NCI-H128 (cell line): ENCODE measurements around the gene GRID1.
"Not testable (repeated sequence)": the region's sequence is repeated elsewhere in the genome, so short reads cannot be mapped to it uniquely, and the experiment has no call there.

Experiments used
- DNase-seq: peaks from one replicate; lab custom pipeline; 2025; ENCODE audit not compliant: unreplicated experiment; lab: John Stamatoyannopoulos, UW

The GRID1 gene

DNA sequence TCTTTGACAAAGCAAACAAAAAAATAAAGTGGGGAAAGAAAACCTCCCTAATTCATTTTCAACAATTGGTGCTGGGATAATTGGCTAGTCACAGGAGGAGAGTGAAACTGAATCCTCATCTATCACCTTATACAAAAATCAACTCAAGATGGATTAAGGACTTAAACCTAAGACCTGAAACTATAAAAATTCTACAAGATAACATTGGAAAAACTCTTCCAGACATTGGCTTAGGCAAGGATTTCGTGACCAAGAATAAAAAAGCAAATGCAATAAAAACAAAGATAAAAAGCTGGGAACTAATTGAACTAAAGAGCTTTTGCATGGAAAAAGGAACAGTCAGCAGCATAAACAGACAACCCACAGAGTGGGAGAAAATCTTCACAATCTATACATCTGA is 271.5 kb downstream of the GRID1 start:
- not testable (repeated sequence) for DNase-seq

DNA sequence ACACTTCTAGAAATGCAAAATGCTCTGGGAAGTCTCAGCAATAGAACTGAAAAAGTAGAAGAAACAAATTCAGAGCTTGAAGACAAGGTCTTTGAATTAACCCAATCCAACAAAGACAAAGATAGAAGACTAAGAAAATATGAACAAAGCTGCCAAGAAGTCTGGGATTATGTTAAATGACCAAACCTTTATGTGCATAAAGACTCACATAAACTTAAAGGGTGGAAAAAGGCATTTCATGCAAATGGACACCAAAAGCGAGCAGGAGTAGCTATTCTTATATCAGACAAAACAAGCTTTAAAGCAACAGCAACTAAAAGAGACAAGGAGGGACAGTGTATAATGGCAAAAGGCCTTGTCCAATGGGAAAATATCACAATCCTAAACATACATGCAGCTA is 274.3 kb downstream of the GRID1 start:
- DNase-seq = not testable (repeated sequence)

DNA sequence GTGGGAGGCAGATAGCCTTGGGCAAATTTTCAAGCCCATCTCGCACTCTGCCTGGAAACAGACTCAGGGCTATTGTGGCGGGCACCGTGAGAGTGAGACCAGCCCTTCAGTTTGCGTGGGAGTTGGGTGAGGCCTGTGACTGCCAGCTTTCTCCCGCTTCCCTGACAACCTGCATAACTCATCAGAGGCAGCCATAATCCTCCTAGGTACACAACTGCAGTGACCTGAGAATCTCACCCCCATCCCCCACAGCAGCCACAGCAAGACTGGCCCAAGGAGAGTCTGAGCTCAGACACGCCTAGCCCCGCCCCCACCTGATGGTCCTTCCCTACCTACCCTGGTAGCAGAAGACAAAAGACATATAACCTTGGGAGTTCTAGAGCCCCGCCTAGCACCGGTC is 275.4 kb downstream of the GRID1 start:
- no peak for DNase-seq

DNA sequence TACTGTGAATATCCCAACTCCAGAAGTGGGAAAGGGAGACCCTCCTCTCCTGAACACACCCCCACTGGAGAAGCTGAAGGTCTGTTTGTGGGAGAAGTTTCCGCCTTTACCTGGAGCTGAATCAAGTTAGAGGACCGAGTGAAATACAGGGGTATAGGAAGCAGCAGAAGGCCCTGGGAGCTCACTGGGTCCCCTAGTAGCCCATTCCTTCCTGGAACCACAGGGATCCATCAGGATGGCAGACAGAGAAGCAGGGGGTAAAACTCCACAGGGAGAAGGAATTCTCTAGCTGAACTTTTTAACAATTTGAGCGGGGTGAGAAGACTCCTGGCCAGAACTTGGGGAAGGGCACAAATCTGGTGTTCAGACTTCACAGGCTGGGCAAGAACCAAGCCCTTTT is 275.8 kb downstream of the GRID1 start:
- DNase-seq = no peak

DNA sequence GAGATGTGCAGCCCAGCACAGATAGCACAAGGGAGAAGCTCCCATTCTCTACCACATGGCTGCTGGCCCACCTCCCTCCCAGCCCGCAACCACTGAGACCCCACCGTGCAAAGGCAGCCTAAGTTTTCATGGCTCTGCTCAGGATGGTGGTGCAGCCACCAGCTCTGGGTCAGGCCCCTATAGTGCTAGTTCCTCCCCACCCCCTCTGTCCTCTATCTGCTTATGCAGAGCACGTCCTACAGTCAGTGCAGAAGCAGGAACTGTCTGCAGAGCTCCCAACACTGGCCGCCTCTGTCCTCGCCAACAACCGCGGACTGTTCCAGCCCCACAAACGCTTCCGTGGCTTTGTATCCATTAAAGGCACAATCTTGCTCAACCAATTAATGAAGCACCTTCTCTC is 278.9 kb downstream of the GRID1 start:
- no peak for DNase-seq

DNA sequence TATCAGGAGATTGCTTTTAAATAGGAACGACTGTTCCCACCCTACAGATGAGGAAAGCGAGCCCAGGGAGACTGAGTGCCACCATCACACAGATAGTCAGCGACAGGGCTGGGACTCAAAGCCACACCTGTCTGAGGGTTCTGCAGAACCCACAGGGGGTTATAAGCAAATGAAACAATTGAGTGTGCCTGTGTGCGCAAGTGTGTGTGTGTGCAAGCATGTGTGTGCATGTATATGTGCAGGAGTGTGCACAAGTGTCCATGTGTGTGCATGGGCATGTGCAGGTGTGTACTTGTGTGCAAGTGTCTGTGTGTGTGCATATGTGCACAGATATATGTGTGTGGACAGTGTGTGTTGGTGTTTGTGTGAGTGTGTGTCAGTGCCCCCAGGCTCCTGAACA is 280.2 kb downstream of the GRID1 start:
- DNase-seq = no peak

DNA sequence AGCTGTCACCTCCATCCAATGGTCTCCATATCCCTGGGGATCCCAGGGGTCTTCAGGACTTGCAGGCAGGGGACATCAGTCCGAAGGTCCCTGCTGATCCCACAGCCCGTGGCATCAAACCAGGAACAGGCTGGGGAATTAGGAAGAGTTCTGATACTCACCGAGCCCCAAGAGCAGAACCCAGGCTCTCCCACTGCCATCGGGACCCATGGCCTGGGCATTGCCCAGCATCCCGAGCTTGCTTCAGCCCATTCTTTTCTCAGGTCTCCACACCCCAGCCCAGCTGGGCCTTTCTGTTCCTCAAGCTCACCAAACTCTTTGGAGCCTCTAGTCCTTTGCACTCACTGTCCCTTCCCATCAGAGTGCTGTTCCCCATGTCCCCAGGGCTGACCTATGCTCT is 280.9 kb downstream of the GRID1 start:
- DNase-seq = no peak

DNA sequence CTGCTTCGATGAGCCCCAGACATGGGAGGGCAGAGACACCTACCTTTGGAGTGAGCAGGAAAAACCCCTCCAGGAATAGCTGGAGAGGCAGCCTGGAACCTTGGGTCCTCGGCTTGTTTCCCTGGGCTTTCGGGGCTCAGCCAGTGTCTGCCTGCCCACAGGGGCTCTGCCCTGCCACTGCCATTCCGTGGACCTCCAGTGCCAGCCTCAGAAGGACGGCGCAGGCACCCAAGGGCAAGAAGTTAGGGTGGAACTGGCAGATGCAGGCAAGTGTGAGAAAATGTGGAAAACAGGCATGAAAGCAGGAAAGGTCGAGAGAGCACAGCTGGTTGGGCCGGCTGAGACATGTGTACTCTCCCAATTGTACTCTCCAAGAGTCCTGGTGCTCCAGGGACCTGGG is 281.5 kb downstream of the GRID1 start:
- no peak for DNase-seq

DNA sequence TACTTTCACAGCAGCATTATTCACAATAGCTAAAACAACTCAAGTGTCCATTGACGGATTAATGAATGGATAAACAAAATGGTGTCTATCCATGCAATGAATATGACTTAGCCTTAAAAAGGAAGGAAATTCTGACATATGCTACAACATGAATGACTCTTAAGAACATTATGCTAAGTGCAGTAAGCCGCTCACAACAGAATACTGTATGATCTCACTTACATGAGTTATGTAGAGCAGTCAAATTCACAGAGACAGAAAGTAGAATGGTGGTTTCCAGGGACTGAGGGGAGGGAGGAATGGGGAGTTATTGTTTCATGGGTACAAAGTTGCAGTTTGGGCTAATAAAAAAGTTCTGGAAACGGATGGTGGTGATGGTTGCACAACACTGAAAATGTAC is 282.0 kb downstream of the GRID1 start:
- DNase-seq = no peak

DNA sequence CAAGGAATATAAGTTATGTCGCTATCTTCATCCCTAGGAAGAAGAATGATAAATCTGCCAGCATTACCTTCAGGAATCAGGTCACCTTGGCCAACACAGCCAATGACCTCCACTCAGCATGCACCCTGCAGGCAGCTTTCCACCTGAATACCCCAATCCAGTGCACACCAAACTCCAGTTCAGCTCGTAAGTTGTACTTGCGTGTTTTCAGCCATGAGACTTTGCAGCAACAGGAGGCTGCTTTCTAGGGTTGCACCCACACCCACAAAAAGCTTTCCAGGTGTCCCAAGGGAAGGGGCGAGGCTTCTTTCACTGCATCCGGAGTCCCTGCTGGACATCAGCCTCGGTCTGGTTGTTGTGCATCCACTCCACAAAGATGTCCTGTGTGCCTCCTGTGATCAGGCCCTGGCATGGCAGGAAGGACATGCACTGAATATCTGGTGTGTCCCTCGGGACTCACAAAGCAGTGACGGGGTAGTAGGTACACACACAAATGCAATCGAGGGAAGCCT is 282.9 kb downstream of the GRID1 start:
- DNase-seq = no peak

DNA sequence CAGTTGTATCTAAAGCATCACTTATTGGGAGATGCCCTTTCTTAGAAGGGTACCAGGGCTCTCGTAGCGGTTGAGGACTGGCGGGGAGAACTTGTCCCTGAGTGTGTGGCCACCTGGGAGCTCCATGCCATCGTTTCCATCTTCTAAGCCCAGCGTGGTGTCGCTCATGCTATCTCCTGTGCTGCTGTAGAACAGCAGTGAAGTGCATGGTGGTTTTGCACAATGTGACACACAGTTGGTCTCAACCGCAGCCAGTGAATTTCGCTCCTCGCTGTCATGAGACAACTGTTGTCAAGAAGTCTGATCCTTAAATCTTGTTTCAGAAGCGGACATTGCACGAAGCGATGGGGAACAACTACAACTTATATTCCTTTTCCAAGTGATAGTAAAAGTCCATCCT is 283.4 kb downstream of the GRID1 start:
- DNase-seq = no peak

DNA sequence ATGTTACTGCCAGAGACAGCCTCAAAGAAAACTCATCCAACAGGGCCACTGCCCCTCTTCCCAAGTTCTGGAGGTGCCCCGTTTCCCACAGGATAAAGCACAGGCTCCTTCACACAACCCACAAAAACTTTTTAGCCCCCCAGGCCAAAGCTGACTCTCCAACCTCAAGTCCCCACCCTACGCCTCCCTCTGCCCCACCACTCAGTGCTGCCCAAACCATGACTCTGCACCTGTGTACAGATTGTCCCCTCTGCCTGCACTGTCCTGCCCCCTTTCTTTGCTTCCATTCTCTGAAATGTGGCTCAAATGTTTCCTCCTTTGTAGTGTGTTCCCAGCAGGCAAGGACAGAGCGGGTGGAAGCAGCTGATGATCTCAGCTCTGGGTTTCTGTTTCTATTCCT is 284.0 kb downstream of the GRID1 start:
- DNase-seq = no peak

DNA sequence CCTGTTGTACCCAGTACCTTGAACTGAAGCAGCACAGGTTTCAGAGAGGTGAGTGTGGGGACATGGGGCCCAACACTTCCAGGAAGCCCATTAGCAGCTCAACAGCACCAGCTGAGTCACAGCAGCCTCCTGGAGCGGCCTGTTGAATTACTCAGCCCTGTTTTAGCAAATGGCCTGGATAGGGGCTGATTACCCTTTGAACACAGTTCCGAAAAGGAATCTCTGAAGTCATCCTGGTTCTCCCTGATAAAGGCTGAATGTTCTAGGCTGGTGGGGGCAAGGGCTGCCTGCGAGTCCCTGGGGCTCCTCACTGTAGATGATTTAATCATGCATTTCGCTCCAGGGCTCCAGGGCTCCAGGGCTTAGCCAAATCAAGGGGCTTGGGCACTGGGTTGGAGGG is 287.5 kb downstream of the GRID1 start:
- DNase-seq = no peak

DNA sequence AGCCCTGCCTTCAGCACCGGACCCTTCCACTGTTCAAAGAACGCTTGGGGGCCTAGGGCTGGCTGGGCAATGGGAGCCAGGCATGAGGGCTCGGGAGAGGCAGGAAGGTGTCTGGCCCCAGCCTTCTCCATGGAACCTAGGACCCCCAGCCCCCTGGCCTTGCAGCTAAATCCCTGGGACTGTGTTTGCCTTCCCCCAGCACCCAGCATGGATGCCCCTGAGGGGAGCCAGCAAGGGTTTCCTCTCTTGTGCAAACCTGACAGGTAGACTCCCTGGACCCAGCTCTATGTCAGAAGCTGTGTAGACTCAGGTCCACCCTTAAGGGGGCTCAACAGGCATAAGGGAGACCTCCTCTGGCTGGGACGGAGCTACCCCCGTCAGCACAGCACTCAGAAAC is 288.0 kb downstream of the GRID1 start:
- DNase-seq = no peak

DNA sequence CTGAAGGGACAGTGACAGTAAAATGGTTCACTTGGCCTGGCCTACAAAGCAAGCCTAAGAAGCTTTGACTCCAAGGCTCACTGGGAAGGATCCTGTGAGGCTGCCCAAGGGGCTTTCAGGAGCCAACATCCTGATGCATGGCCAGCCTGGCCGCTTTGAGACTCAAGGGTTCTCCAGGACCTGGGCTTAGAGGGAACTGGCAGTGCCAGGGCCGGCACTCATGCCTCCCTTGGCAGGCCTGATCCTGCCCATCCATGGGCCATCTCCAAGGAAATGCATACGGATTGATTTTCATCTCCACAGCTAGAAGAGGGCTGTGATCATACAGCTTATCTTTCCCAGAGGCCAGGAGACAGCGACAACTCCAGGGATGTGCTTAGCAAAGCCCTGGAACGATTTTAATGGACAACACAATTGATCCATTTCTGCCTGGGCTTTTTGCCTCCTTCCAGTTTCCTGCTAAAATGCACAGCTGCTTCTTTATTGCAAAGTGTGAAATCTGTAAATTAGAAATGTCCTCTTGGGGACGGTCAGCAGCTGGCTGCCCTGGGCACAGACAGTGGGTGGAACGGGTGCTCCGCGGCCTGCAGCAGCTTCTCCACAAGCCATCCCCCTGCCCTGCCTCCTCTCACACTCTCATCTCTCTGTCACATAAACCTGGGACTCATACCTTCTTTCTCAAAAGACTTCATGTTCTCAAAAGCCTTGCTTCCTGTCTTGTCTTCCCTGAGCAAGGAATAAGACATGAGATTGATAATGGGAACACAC is 288.5 kb downstream of the GRID1 start:
- DNase-seq = no peak

DNA sequence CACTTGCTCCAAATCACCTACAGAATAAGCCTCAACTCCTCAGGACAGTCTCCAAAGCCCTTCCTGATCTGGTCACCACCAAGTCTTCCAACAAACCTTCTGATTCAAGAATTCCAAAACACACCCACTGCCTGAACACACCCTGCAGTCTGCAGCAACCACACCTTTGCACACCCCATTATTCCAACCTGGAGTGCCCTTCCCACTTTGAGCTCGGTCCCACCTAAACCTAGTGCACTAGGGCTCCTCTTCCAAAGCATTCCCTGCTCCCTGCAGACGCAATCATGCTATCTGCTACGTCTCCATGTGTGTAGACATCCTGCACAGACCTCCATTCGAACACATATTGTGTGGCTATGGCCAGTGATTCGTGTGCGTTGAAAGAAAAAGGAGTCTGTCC is 289.3 kb downstream of the GRID1 start:
- no peak for DNase-seq

DNA sequence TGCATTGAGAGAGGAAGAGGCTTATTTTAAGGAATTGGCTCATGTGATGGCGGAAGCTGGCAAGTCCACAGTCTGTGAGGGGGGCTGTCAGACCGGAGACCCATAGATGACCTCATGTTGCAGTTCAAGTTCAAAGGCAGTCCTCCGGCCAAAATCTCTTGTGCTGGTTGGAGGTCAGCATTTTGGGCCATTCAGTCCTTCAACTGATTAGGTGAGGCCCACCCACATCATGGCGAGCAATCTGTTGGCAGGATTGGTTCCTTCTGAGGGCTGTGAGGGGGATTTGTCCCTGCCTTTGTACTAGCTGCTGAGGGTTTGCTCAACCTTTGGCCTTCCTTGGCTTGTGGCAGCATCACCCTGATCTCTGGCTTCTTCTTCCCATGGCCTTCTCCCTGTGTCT is 290.1 kb downstream of the GRID1 start:
- DNase-seq = not testable (repeated sequence)

DNA sequence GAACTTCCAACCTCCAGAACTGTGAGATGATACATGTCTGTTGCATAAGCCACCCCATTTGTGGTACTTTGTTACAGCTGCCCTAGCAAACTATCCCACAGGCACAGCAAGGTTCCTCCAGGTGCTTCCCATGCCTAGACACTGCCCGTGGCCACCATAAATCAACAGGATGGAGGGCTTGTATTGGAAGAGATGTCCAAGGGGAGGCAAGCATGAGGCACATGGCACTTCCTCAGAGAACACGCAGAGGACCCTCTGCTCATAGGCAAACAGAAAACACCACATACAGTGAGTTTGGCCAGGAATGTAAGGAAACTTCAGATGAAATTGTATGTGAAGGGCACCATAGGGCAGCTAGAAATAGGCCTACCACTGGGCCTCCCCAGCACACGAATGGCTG is 291.1 kb downstream of the GRID1 start:
- DNase-seq = no peak

DNA sequence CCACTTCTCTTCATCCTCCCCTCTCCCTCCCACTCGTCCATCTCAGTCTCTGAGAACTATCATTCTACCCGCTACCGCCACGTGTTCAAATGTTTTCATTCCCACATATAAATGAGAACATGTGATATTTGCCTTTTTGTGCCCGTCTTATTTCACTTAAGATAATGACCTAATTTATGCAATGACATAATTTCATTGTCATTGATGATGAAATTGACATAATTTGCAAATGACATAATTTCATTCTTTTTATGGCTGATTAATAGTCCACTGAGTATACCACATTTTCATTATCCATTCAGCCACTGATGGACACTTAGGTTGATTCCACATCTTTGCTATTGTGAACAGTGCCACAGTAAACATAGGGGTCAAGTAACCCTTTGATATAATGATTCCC is 292.3 kb downstream of the GRID1 start:
- DNase-seq = no peak

DNA sequence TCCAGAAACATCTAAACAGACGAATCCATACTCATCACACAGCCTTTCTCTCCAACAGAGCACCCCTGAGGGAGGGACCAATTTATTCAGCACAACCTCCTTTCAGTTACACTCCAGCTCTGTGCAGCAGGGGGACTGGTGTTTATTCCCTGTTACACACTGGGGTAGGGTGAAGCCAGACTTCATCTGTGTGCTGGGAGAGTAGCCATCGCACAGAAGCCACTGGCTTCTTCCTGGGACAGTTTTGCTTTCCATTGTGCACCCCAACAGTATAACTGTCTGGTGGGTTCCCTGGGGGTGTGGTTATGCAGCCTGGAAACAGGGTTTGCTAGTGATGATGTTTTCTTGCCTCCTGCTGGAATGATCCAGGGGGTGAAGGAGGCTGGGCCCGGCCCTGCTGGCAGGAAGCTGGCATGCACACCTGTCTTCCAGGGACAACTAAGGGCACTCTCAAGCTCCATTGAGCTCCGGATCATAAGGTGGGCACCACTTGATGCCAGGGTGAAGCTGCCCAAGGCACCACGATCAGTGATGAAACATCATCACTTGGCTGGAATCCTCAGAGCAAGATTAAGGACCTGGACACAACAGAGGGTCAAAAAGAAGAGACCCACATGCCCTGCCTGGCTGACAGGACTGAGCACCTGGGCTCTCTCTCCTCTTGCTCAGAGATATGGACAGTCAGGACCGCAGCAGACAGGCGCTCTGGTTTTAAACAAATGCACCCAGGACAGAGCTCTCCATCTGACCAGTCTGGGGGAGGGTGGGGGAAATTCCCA is 293.2 kb downstream of the GRID1 start:
- no peak for DNase-seq

DNA sequence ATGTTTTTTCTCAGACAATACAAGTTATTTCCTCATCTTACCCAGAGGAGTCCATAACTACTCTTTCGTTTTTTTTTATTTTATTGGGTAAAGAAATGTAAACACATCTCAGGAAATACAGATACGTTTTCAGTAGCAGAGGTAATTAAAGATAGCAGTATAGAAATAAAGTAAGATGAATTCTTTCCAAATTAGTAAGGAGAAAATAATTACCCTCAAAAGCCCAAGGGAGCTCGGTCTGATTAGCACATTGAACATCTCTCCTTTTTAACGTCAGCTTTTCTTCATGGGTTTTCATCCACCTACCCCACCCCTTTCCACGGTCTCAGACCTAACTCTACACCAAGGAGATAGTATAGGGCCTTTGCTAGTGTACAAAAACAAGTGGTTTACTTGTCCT is 294.2 kb downstream of the GRID1 start:
- no peak for DNase-seq

DNA sequence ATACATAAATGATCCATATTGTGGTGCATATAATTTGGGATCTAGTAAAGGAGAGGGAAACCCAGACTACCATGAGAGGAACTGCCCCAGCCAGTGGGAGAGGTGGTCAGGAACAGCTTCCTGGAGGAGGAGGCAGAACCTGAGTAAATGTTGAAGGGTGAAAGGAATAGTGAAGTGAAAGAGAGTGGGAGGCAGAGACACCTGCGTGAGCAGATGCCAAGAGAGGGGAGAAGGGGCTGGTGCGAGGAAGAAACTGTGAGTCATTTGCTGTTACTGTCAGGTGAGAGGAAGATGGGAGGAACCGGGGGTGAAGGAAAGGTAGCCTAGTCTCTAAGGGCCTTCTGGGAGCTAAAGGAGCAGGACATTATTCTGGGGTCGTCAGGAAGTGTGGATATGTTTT is 294.8 kb downstream of the GRID1 start:
- no peak for DNase-seq
